ENCODE measurements around the gene CARD18. TPM values are rescaled to one million over a fixed set of nuclear protein-coding genes. Genes with fewer than 3 reads are reported as not detected.

The CARD18 gene
- total and polyA plus RNA-seq, 2 experiments from 2014 or later: not detected

- H3K79me2 ChIP-seq (replicated peaks; ENCODE audit: insufficient read depth): no peaks in the 10 kb centered on the region
- H3K27me3 ChIP-seq (ENCODE audit: insufficient read depth): no peaks in the 10 kb centered on the region
- H3K4me2 ChIP-seq: no peak overlapping the region
- no peaks in the 10 kb centered on the region for H3F3A ChIP-seq (replicated peaks; ENCODE audit: low read depth)
- Mint-ChIP-seq H3K27me3 (ENCODE audit: insufficient read depth, low read depth, poor library complexity) (no peaks in the 10 kb centered on the region), H3K4me1 (peaks cover 10% of the 10 kb centered on the region), H3K9me3 (no peaks in the 10 kb centered on the region), H3K27ac (peak overlapping the region; percentile 16; the same call in 1 of the 2 replicates), H3K36me3 (ENCODE audit: low read depth) (no peaks in the 10 kb centered on the region), H3K4me3 (no peak overlapping the region)
- H3K36me3 ChIP-seq (ENCODE audit: insufficient read depth): no peaks in the 10 kb centered on the region
- no peak for ATAC-seq
- H3K4me1 ChIP-seq (ENCODE audit: insufficient read depth): peaks cover 6% of the 10 kb centered on the region; the same call in 1 of the 2 replicates
- H3K4me3 ChIP-seq: no peak overlapping the region
- TF ChIP-seq EZH2phosphoT487 (IDR thresholded peaks at IDR 0.05; ENCODE audit: unreplicated experiment): no peak
- TF ChIP-seq ETS1 (IDR thresholded peaks at IDR 0.05): no peak
- no peak for TF ChIP-seq REST (IDR thresholded peaks at IDR 0.05; ENCODE audit: unreplicated experiment)
- H2AFZ ChIP-seq: peak overlapping the region; percentile 95
- DNase-seq (ENCODE audit: low spot score): peak; percentile 1
- H3K9me2 ChIP-seq (ENCODE audit: insufficient read depth): 0 out of 2 replicates have a peak, but pooled peaks cover 9% of the 10 kb centered on the region
- no peak overlapping the region for H3K27ac ChIP-seq (ENCODE audit: low read depth)
- H4K20me1 ChIP-seq (replicated peaks; ENCODE audit: insufficient read depth): no peaks in the 10 kb centered on the region
Measured at GRCh38 chr11:105156231-105156630, 16.7 kb upstream of the CARD18 start.

- Histone ChIP-seq H3K27ac (ENCODE audit: low read depth) (no peak overlapping the region), H4K20me1 (replicated peaks; ENCODE audit: insufficient read depth) (no peaks in the 10 kb centered on the region), H3K79me2 (replicated peaks; ENCODE audit: insufficient read depth) (no peaks in the 10 kb centered on the region), H3K9me2 (ENCODE audit: insufficient read depth) (0 out of 2 replicates have a peak, but pooled peaks cover 9% of the 10 kb centered on the region), H2AFZ (peak overlapping the region; percentile 95), H3K36me3 (ENCODE audit: insufficient read depth) (no peaks in the 10 kb centered on the region), H3K4me1 (ENCODE audit: insufficient read depth) (peaks cover 6% of the 10 kb centered on the region; the same call in 1 of the 2 replicates), H3K27me3 (ENCODE audit: insufficient read depth) (no peaks in the 10 kb centered on the region), H3K4me3 (no peak overlapping the region), H3K4me2 (no peak overlapping the region), H3F3A (replicated peaks; ENCODE audit: low read depth) (no peaks in the 10 kb centered on the region)
- H3K4me1 Mint-ChIP-seq: peaks cover 10% of the 10 kb centered on the region
- no peaks in the 10 kb centered on the region for H3K27me3 Mint-ChIP-seq (ENCODE audit: insufficient read depth, low read depth, poor library complexity)
- H3K36me3 Mint-ChIP-seq (ENCODE audit: low read depth): no peaks in the 10 kb centered on the region
- ATAC-seq (no peak), DNase-seq (ENCODE audit: low spot score) (peak; percentile 17)
- no peak overlapping the region for H3K4me3 Mint-ChIP-seq
- H3K9me3 Mint-ChIP-seq: no peaks in the 10 kb centered on the region
- TF ChIP-seq CREB1 (CRISPR knock-in tag; IDR thresholded peaks at IDR 0.05; ENCODE audit: low read depth) (no peak), REST (IDR thresholded peaks at IDR 0.05; ENCODE audit: unreplicated experiment) (no peak), EZH2phosphoT487 (IDR thresholded peaks at IDR 0.05; ENCODE audit: unreplicated experiment) (no peak)
- peak overlapping the region; percentile 16; the same call in 1 of the 2 replicates for H3K27ac Mint-ChIP-seq
Measured at GRCh38 chr11:105155679-105156078, 16.1 kb upstream of the CARD18 start.

Measured in GM23338 (cell line).